HL-60 (cell line): ENCODE measurements around the gene MAN1C1.

Experiments used
- DNase-seq, 2 experiments: peaks; one replicate each; pipeline ENCODE4 v3.0.0-alpha.2; 2010 to 2020; ENCODE audit warnings: low read depth in 1 of 2, low spot score in 1 of 2
- H3K27ac ChIP-seq: fragments of 250-450 bp; sonication (Bioruptor Pico); replicated peaks from 2 replicates; pipeline ENCODE4 v1.5.1; 2020; ENCODE audit warnings: mild to moderate bottlenecking, moderate library complexity
- H3K27me3 ChIP-seq: fragments of 250-450 bp; sonication (Bioruptor Pico); 2 replicates; pipeline ENCODE4 v1.5.1; 2021; ENCODE audit warnings: mild to moderate bottlenecking, moderate library complexity; ENCODE audit not compliant: insufficient read depth, poor library complexity, severe bottlenecking
- H3K4me3 ChIP-seq: replicated peaks from 2 replicates; pipeline ENCODE4 v1.5.1; 2011; ENCODE audit warnings: mild to moderate bottlenecking, control low read depth, low read length; ENCODE audit not compliant: insufficient read depth
- GABPA ChIP-seq: IDR thresholded peaks from 2 replicates; pipeline ENCODE4 v1.6.1; 2012; ENCODE audit warnings: low read depth
- POLR2AphosphoS5 ChIP-seq: IDR thresholded peaks from 2 replicates; pipeline ENCODE4 v1.6.1; 2012; ENCODE audit warnings: low read depth
- SPI1 ChIP-seq: IDR thresholded peaks from 2 replicates; pipeline ENCODE4 v1.6.1; 2012; ENCODE audit warnings: low read depth, mild to moderate bottlenecking, borderline replicate concordance
- TF ChIP-seq, protein P1 (sequence below): IDR thresholded peaks from 2 replicates; pipeline ENCODE4 v1.6.1; 2012; ENCODE audit warnings: low read depth; ENCODE audit not compliant: insufficient replicate concordance
- TF ChIP-seq, protein P2 (sequence below): IDR thresholded peaks from one replicate; pipeline ENCODE4 v1.5.1; 2011; ENCODE audit warnings: low read length, control low read depth, inconsistent platforms; ENCODE audit not compliant: insufficient read depth

MAN1C1 gene

DNA sequence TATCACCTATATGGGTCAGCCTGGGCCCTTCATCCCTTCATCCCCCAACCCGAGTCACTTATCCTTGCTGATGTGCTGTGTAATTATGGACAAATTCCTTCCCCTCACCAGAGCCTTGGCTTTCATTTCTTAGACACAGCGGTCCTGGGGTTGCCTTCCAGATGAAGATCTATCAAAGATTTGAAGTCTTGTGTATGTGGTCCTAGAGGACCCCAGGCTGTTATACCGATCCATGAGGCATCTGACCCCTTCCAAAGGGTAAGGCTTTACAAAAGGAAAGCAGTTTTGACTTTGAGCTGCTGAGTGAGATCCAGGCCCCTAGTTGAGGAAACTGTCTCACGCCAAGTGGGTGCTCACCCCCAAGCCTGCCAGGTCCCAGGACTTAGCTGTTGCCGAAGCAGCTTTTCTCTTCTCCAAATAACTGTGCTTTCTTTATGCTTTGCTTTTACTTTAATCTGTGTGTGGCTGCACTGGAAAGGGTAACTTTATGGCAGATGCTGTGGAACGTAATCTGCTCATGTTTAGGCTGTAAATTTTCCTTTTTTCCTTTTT is 37.6 kb downstream of the MAN1C1 start:
- Histone ChIP-seq H3K27me3 (no peaks in the 10 kb centered on the region), H3K27ac (no peak overlapping the region), H3K4me3 (no peak overlapping the region)
- no peak for TF ChIP-seq POLR2AphosphoS5
- TF ChIP-seq SPI1, result no peak
- TF ChIP-seq, protein P1, sequence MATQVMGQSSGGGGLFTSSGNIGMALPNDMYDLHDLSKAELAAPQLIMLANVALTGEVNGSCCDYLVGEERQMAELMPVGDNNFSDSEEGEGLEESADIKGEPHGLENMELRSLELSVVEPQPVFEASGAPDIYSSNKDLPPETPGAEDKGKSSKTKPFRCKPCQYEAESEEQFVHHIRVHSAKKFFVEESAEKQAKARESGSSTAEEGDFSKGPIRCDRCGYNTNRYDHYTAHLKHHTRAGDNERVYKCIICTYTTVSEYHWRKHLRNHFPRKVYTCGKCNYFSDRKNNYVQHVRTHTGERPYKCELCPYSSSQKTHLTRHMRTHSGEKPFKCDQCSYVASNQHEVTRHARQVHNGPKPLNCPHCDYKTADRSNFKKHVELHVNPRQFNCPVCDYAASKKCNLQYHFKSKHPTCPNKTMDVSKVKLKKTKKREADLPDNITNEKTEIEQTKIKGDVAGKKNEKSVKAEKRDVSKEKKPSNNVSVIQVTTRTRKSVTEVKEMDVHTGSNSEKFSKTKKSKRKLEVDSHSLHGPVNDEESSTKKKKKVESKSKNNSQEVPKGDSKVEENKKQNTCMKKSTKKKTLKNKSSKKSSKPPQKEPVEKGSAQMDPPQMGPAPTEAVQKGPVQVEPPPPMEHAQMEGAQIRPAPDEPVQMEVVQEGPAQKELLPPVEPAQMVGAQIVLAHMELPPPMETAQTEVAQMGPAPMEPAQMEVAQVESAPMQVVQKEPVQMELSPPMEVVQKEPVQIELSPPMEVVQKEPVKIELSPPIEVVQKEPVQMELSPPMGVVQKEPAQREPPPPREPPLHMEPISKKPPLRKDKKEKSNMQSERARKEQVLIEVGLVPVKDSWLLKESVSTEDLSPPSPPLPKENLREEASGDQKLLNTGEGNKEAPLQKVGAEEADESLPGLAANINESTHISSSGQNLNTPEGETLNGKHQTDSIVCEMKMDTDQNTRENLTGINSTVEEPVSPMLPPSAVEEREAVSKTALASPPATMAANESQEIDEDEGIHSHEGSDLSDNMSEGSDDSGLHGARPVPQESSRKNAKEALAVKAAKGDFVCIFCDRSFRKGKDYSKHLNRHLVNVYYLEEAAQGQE, result no peak
- no peak for TF ChIP-seq GABPA
- TF ChIP-seq, protein P2, sequence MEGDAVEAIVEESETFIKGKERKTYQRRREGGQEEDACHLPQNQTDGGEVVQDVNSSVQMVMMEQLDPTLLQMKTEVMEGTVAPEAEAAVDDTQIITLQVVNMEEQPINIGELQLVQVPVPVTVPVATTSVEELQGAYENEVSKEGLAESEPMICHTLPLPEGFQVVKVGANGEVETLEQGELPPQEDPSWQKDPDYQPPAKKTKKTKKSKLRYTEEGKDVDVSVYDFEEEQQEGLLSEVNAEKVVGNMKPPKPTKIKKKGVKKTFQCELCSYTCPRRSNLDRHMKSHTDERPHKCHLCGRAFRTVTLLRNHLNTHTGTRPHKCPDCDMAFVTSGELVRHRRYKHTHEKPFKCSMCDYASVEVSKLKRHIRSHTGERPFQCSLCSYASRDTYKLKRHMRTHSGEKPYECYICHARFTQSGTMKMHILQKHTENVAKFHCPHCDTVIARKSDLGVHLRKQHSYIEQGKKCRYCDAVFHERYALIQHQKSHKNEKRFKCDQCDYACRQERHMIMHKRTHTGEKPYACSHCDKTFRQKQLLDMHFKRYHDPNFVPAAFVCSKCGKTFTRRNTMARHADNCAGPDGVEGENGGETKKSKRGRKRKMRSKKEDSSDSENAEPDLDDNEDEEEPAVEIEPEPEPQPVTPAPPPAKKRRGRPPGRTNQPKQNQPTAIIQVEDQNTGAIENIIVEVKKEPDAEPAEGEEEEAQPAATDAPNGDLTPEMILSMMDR, result no peak
- DNase-seq, result no peak

DNA sequence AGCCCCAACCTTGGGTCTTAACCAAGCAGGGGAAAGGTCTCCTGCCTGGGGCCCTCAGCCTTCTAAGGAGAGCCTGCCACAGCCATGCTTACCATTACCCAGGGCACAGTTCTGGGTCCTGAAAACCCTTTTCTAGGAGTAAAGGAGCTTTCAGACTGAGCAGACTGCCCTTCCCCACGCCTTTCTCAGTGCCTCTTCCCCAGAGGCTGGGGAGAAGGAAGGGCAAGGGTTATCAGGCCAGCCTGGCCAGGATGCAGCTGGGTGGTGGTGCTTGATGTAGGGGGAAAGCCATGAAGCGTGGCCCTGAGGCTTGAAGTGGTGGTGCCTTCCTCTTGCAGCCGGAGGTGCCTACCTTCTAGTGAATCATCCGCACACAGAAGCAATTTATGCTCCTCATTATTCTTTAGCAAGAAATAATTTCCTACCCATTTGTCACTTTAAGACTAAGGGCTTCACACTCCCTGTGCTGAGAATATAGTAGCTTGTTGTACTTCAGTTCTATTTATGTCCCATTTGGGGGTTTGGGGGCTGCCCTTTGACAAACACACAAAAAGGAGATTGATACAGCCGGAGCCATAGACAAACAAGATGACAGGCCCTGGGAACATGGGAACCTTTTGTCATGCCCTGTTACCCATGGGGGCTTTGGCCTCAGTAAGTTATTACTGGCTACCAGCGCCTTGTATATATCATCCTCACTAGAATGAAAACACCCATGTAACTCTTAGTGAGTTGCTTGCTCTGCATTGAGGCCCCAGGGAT is 40.7 kb downstream of the MAN1C1 start:
- TF ChIP-seq, protein P2, result no peak
- no peak for TF ChIP-seq GABPA
- TF ChIP-seq POLR2AphosphoS5, result no peak
- TF ChIP-seq, protein P1, result no peak
- no peak for TF ChIP-seq SPI1
- DNase-seq, result no peak

DNA sequence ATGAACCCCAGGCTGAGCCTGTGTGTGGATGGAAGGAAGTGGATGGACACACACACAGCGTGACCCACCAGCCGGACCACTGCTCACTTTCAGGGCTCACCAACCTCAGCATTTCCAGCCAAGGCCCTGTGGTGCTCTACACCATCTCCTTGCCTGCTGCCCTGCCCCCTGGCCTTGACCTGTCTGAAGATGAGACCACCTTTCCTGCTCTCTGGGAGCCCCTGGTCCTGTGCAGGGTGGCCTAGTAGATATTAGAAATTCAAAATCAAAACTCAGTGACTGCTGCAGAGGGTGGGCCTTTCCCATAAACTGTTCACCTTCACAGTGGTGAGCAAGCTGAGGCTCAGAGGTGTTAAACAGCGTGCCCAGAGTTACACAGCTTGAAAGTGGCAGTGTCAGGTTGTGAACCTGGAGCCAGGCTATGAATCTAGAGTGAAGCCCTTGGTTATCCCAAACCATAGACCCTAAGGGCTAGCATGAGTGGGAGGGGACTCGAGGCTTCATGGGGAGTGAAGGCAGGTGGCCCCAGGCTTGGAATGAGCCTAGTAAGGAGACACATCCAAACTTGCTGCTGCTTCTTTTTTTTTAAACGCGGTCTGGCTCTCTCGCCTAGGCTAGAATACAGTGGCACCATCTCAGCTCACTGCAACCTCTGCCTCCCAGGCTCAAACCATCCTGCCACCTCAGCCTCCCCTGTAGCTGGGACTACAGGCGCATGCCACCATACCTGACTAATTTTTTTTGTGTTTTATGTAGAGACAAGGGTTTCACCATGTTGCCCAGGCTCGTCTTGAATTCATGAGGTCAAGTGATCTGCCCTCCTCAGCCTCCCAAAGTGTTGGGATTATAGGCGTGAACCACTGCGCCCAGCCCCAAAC is 41.5 kb downstream of the MAN1C1 start:
- no peak for DNase-seq
- H3K27me3 ChIP-seq, result no peaks in the 10 kb centered on the region
- no peak overlapping the region for H3K27ac ChIP-seq
- H3K4me3 ChIP-seq, result no peak overlapping the region
- TF ChIP-seq POLR2AphosphoS5 (no peak), GABPA (no peak), SPI1 (no peak)
- TF ChIP-seq, protein P1, result no peak
- TF ChIP-seq, protein P2, result no peak

More for the DNA sequence above, 40.7 kb downstream of the MAN1C1 start:
- Histone ChIP-seq H3K4me3 (no peak overlapping the region), H3K27me3 (no peaks in the 10 kb centered on the region), H3K27ac (no peak overlapping the region)
